HEK293T (cell line): ENCODE measurements around the gene APOL2.

Experiments used
- BHLHE40 ChIP-seq: fragments of 450-650 bp; IDR thresholded peaks from 2 replicates; pipeline ENCODE4 v1.6.1; 2016; ENCODE audit warnings: mild to moderate bottlenecking, moderate library complexity, borderline replicate concordance
- ELF4 ChIP-seq: fragments of 450-650 bp; IDR thresholded peaks from 2 replicates; pipeline ENCODE4 v1.6.1; 2017; ENCODE audit warnings: antibody characterized with exemption
- FOXK2 ChIP-seq: fragments of 450-650 bp; IDR thresholded peaks from 2 replicates; pipeline ENCODE4 v1.6.1; 2016; ENCODE audit warnings: mild to moderate bottlenecking
- HDGF ChIP-seq: fragments of 450-650 bp; IDR thresholded peaks from 2 replicates; pipeline ENCODE4 v1.6.1; 2017; ENCODE audit warnings: antibody characterized with exemption, borderline replicate concordance
- SUZ12 ChIP-seq: fragments of 450-650 bp; IDR thresholded peaks from 2 replicates; pipeline ENCODE4 v1.6.1; 2016; ENCODE audit warnings: mild to moderate bottlenecking

- TF ChIP-seq SUZ12 (no peak), HDGF (no peak), FOXK2 (no peak), ELF4 (no peak), BHLHE40 (no peak)
Measured at GRCh38 chr22:36249160-36249559, 9.8 kb upstream of the APOL2 start.
